ENCODE results near the gene SLC66A1.

DNA sequence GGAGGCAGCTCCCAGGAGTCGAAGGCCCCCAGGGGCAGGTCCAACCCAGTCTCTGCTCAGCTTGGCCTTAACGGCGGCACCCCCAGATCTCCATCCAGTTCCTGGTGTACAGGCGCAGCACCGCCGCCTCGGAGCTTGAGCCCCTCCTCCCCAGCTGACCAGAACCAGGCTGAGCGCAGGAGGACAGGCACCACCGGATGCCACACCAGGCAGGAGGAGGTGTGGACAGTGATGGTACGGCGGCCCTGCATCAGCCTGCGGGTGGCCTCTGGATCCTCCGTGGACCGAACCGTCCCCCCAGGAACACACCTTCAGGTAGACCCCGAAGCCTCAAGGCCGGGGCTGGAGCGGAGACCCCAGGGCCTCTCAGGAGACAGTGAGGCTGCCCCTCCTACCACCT lies 16.4 kb downstream of the SLC66A1 start:
- TF ChIP-seq CTCF (IDR thresholded peaks at IDR 0.05; ENCODE audit: low read length) = no peak
- no peak for TF ChIP-seq EZH2phosphoT487 (IDR thresholded peaks at IDR 0.05; ENCODE audit: low read length)
- TF ChIP-seq EZH2 (optimal IDR thresholded peaks at IDR 0.05; ENCODE audit: low read depth, low read length) = no peak

All from MM.1S (cell line).